ENCODE results near the gene ANO1.

GRCh38 chr11:70146895-70147520, 68.9 kb downstream of the ANO1 start:
- TF ChIP-seq GATA2 (IDR thresholded peaks at IDR 0.05; ENCODE audit: low read depth, low read length) (no peak), GATA3 (IDR thresholded peaks at IDR 0.05; ENCODE audit: low read depth, low read length) (no peak)

Measured in SH-SY5Y (cell line).